22Rv1 (cell line): Measurements from ENCODE around the gene CDX1.

Experiments used
- ZFX ChIP-seq: fragments of 450-650 bp; IDR thresholded peaks from 2 replicates; pipeline ENCODE4 v1.6.1; 2017; ENCODE audit warnings: antibody characterized with exemption, borderline replicate concordance
- TF ChIP-seq, protein P1 (sequence below): fragments of 450-650 bp; IDR thresholded peaks from 2 replicates; pipeline ENCODE4 v1.5.1; 2017; ENCODE audit warnings: mild to moderate bottlenecking

DNA sequence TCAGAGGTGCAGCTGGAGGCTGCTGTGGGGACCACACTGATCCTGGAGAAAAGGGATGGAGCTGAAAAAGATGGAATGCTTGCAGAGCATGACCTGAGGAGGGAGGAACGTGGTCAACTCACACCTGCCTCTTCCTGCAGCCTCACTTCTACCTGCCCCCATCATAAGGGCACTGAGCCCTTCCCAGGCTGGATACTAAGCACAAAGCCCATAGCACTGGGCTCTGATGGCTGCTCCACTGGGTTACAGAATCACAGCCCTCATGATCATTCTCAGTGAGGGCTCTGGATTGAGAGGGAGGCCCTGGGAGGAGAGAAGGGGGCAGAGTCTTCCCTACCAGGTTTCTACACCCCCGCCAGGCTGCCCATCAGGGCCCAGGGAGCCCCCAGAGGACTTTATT lies 17.4 kb downstream of the CDX1 start:
- TF ChIP-seq, protein P1, sequence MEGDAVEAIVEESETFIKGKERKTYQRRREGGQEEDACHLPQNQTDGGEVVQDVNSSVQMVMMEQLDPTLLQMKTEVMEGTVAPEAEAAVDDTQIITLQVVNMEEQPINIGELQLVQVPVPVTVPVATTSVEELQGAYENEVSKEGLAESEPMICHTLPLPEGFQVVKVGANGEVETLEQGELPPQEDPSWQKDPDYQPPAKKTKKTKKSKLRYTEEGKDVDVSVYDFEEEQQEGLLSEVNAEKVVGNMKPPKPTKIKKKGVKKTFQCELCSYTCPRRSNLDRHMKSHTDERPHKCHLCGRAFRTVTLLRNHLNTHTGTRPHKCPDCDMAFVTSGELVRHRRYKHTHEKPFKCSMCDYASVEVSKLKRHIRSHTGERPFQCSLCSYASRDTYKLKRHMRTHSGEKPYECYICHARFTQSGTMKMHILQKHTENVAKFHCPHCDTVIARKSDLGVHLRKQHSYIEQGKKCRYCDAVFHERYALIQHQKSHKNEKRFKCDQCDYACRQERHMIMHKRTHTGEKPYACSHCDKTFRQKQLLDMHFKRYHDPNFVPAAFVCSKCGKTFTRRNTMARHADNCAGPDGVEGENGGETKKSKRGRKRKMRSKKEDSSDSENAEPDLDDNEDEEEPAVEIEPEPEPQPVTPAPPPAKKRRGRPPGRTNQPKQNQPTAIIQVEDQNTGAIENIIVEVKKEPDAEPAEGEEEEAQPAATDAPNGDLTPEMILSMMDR, result no peak
- no peak for TF ChIP-seq ZFX
